Left renal pelvis (tissue), 4 donors: ENCODE results near the gene SCAMP2. TPM values are rescaled to one million over a fixed set of nuclear protein-coding genes. Genes with fewer than 3 reads are reported as not detected.

Experiments used
- DNase-seq, 4 donors: peaks; one replicate each; pipeline ENCODE4 v3.0.0-alpha.2; 2013; ENCODE audit warnings: low read depth in 4 of 4, low spot score in 3 of 4
- polyA plus RNA-seq, 4 donors: library from polyadenylated mRNA; unstranded; fragments of 120-200 nt; gene quantifications; one replicate each; pipeline ENCODE4 v1.2.1, GENCODE V29; 2013; ENCODE audit not compliant: insufficient read length in 4 of 4

SCAMP2 gene
- polyA plus RNA-seq, 4 donors = 65.3 to 74.9 (median 71.9) TPM

GRCh38 chr15:74799255-74799855 lies 73.8 kb downstream of the SCAMP2 start:
- DNase-seq = no peak

- DNase-seq = no peak
Measured at GRCh38 chr15:74798388-74799254, 74.5 kb downstream of the SCAMP2 start.

GRCh38 chr15:74795966-74796625 lies 77.1 kb downstream of the SCAMP2 start:
- no peak for DNase-seq

- no peak for DNase-seq
Measured at GRCh38 chr15:74794970-74795349, 78.2 kb downstream of the SCAMP2 start.

- DNase-seq = no peak
Measured at GRCh38 chr15:74794248-74794969, 78.8 kb downstream of the SCAMP2 start.

Other genes with a start within 250 kb of the SCAMP2 start
- gene EDC3, start 177.3 kb downstream of the SCAMP2 start, polyA plus RNA-seq = 10 to 100 TPM; 35.8 to 42.9 (median 39.8) TPM
- not detected for gene CYP1A1, start 147.8 kb downstream of the SCAMP2 start, polyA plus RNA-seq
- gene CYP1A2, start 124.5 kb downstream of the SCAMP2 start, polyA plus RNA-seq = under 1 TPM; 0.06 to 0.20 (median 0.13) TPM
- 10 to 100 TPM; 34.6 to 52.8 (median 43.5) TPM for gene CSK, start 91.3 kb downstream of the SCAMP2 start, polyA plus RNA-seq
- gene LMAN1L, start 60.5 kb downstream of the SCAMP2 start, polyA plus RNA-seq = not detected
- not detected for gene CPLX3, start 46.7 kb downstream of the SCAMP2 start, polyA plus RNA-seq
- gene ULK3, start 30.2 kb downstream of the SCAMP2 start, polyA plus RNA-seq = 10 to 100 TPM; 29.3 to 35.1 (median 30.0) TPM
- gene MPI, start 16.7 kb upstream of the SCAMP2 start, polyA plus RNA-seq = 10 to 100 TPM; 49.1 to 67.4 (median 59.8) TPM
- 10 to 100 TPM; 49.9 to 57.9 (median 53.2) TPM for gene FAM219B, start 33.5 kb upstream of the SCAMP2 start, polyA plus RNA-seq
- 100 to 1,000 TPM in 3 of 4 donors, 10 to 100 TPM in 1; 100.0 to 217 (median 204) TPM for gene COX5A, start 64.7 kb upstream of the SCAMP2 start, polyA plus RNA-seq
- 1 to 10 TPM; 2.3 to 3.8 (median 2.9) TPM for gene RPP25, start 83.4 kb upstream of the SCAMP2 start, polyA plus RNA-seq
- 10 to 100 TPM; 17.9 to 29.0 (median 20.8) TPM for gene SCAMP5, start 122.2 kb upstream of the SCAMP2 start, polyA plus RNA-seq
- 10 to 100 TPM in 2 of 4 donors, 1 to 10 TPM in 2; 9.0 to 14.1 (median 9.9) TPM for gene PPCDC, start 150.2 kb upstream of the SCAMP2 start, polyA plus RNA-seq